HepG2 (cell line): ENCODE measurements around the gene TSPAN5. TPM values are rescaled to one million over a fixed set of nuclear protein-coding genes. Genes with fewer than 3 reads are reported as not detected.

Source experiments
- ATAC-seq: fragments of 200-7000 bp; cut with Tn5 transposase; 3 replicates; pipeline ENCODE4 v1.9.1; 2020; ENCODE audit warnings: mild to moderate bottlenecking, moderate library complexity
- BruUV-seq: library from RNA; stranded (reverse); fragments of 400-500 nt; replicated peaks from 2 replicates; lab custom pipeline; 2021; lab: Mats Ljungman, UMichigan
- CTCF ChIA-PET: fragments of 300-600 bp; formaldehyde crosslinking; extraction: SDS; loops from one replicate; lab custom pipeline; 2021; ENCODE audit warnings: low total read pairs, inconsistent platforms, low intra/inter-chr PET ratio; lab: Yijun Ruan, JAX
- POLR2A ChIA-PET: fragments of 350-600 bp; sonication (Branson Sonifier 250); formaldehyde crosslinking; loops from one replicate; lab custom pipeline; 2020; ENCODE audit warnings: antibody characterized with exemption, inconsistent platforms; lab: Yijun Ruan, JAX
- DNase-seq: peaks from one replicate; pipeline ENCODE4 v3.0.0-alpha.2; 2015; ENCODE audit warnings: low spot score
- FAIRE-seq: peaks from 3 replicates; lab custom pipeline; 2011; peaks lifted over from hg19 to GRCh38; lab: Jason Lieb, UNC
- H2AFZ ChIP-seq: one replicate; pipeline ENCODE4 v1.6.1; 2011; ENCODE audit warnings: low read length, inconsistent platforms
- H3K27ac ChIP-seq: fragments of 300-600 bp; 3 replicates; pipeline ENCODE4 v1.8.0; 2011; ENCODE audit warnings: mixed run types, mild to moderate bottlenecking, mixed read lengths, low read length, inconsistent platforms; ENCODE audit not compliant: insufficient read depth; ENCODE audit errors: extremely low read length
- H3K27me3 ChIP-seq, 2 experiments: fragments of 200-600 bp in 1 of 2; 2 replicates in 1 of 2; 3 replicates in 1 of 2; pipeline versions ENCODE4 v1.6.0 to v1.8.0; 2011; ENCODE audit warnings: low read length in 2 of 2, mild to moderate bottlenecking in 2 of 2, moderate library complexity in 2 of 2, inconsistent platforms in 1 of 2; ENCODE audit not compliant: insufficient read depth in 2 of 2, control insufficient read depth in 1 of 2
- H3K36me3 ChIP-seq, 2 experiments: fragments of 200-600 bp in 1 of 2; replicated peaks in 1 of 2; 2 replicates in 1 of 2; 3 replicates in 1 of 2; pipeline versions ENCODE4 v1.5.1 to v1.8.0; 2011; ENCODE audit warnings: low read length in 2 of 2, inconsistent platforms in 1 of 2; ENCODE audit not compliant: insufficient read depth in 2 of 2, control insufficient read depth in 1 of 2
- H3K4me1 ChIP-seq: 2 replicates; pipeline ENCODE4 v1.5.1; 2012; ENCODE audit warnings: low read length, inconsistent platforms; ENCODE audit not compliant: insufficient read depth
- H3K4me2 ChIP-seq: 2 replicates; pipeline ENCODE4 v1.6.0; 2011; ENCODE audit warnings: low read depth, low read length, inconsistent platforms
- H3K4me3 ChIP-seq, 3 experiments: fragments of 200-600 bp in 1 of 3; sonication (generic), shearing (Covaris generic) in 1 of 3; replicated peaks in 1 of 3; 2 replicates each; pipeline ENCODE4 v1.5.1; 2011 to 2016; ENCODE audit warnings: low read length in 3 of 3, inconsistent platforms in 2 of 3, low read depth in 2 of 3, mild to moderate bottlenecking in 2 of 3, control low read depth in 1 of 3, mixed read lengths in 1 of 3; ENCODE audit not compliant: insufficient read depth in 1 of 3
- H3K79me2 ChIP-seq: one replicate; pipeline ENCODE4 v1.6.1; 2011; ENCODE audit warnings: low read length, inconsistent platforms; ENCODE audit not compliant: insufficient read depth
- H3K9ac ChIP-seq: 2 replicates; pipeline ENCODE4 v1.6.0; 2011; ENCODE audit warnings: mild to moderate bottlenecking, low read depth, low read length, inconsistent platforms; ENCODE audit not compliant: insufficient read depth
- H3K9me3 ChIP-seq: 2 replicates; pipeline ENCODE4 v1.5.1; 2012; ENCODE audit warnings: mild to moderate bottlenecking, low read length
- H4K20me1 ChIP-seq: 2 replicates; pipeline ENCODE4 v1.6.0; 2011; ENCODE audit warnings: inconsistent platforms, mild to moderate bottlenecking, low read length, moderate library complexity; ENCODE audit not compliant: insufficient read depth
- ARID3A ChIP-seq: IDR thresholded peaks from 2 replicates; pipeline ENCODE4 v1.6.1; 2012; ENCODE audit warnings: low read depth, low read length, improper control_type of control experiment
- BHLHE40 ChIP-seq: IDR thresholded peaks from 2 replicates; pipeline ENCODE4 v1.6.1; 2011; ENCODE audit warnings: low read length, improper control_type of control experiment
- CENPX ChIP-seq: sonication (generic); formaldehyde crosslinking; IDR thresholded peaks from 2 replicates; pipeline ENCODE4 v1.9.0; 2021; ENCODE audit warnings: mild to moderate bottlenecking, missing genetic modification reagents, moderate library complexity
- CSRNP1 ChIP-seq: sonication (generic); formaldehyde crosslinking; IDR thresholded peaks from 2 replicates; pipeline ENCODE4 v1.8.1; 2023; ENCODE audit warnings: mild to moderate bottlenecking, missing genetic modification reagents
- JARID2 ChIP-seq: sonication (generic); formaldehyde crosslinking; IDR thresholded peaks from 2 replicates; pipeline ENCODE4 v1.8.1; 2023; ENCODE audit warnings: missing genetic modification reagents, inconsistent platforms; ENCODE audit not compliant: insufficient replicate concordance
- MLXIP ChIP-seq: sonication (generic); formaldehyde crosslinking; IDR thresholded peaks from 2 replicates; pipeline ENCODE4 v1.9.0; 2021; ENCODE audit warnings: missing genetic modification reagents, borderline replicate concordance
- YEATS4 ChIP-seq: sonication (generic); formaldehyde crosslinking; IDR thresholded peaks from 2 replicates; pipeline ENCODE4 v1.4.0; 2020; ENCODE audit warnings: missing genetic modification reagents, borderline replicate concordance
- ZNF510 ChIP-seq: sonication (generic); formaldehyde crosslinking; IDR thresholded peaks from 2 replicates; pipeline ENCODE4 v1.4.0; 2020; ENCODE audit warnings: low read depth, mild to moderate bottlenecking, missing genetic modification reagents
- WGBS: methylation state at CpG from one replicate; pipeline ENCODE4 v1.1.6; 2017; ENCODE audit warnings: low lambda C conversion rate; 5-methylcytosine and 5-hydroxymethylcytosine counted together
- in situ Hi-C: cut with HindIII; loops from 2 replicates; pipeline ENCODE4 v1.10.0; 2017; ENCODE audit warnings: low pct_unique_long_range_greater_than_20kb; ENCODE audit not compliant: extremely low pct_ligation_motif_present
- intact Hi-C: fragments of 100-400 bp; cut with micrococcal nuclease; formaldehyde crosslinking; loops from one replicate; pipeline ENCODE4 v1.10.0; 2022; ENCODE audit not compliant: unreplicated experiment
- polyA plus RNA-seq, 8 experiments: library from polyadenylated mRNA; depleted of rRNA in 3 of 8; stranded (reverse) in 7 of 8; unstranded in 1 of 8; fragments of >200 nt; fragmentation: Illumina TruSeq in 4 of 8; extraction: Trizol in 4 of 8; gene quantifications; 2 replicates each; pipeline versions ENCODE4 v1.2.1 to v1.2.3, GENCODE V29; 2011 to 2016; ENCODE audit warnings: low read depth in 4 of 8, missing spikeins in 1 of 8, mixed read lengths in 1 of 8; ENCODE audit not compliant: insufficient read depth in 1 of 8
- total RNA-seq, 5 experiments: library from RNA; depleted of rRNA; stranded (reverse); fragments of >200 nt; fragmentation: Illumina TruSeq; extraction: Trizol; gene quantifications; 2 replicates each; pipeline ENCODE4 v1.2.3, GENCODE V29; 2016; ENCODE audit warnings: low read depth in 1 of 5
- TF ChIP-seq, protein P1 (sequence below): sonication (generic); formaldehyde crosslinking; IDR thresholded peaks from 2 replicates; pipeline ENCODE4 v1.5.0; 2020; ENCODE audit warnings: missing genetic modification reagents
- TF ChIP-seq, protein P2 (sequence below): sonication (generic); formaldehyde crosslinking; conservative IDR thresholded peaks from 2 replicates; pipeline ENCODE4 v1.8.0; 2022; ENCODE audit warnings: missing genetic modification reagents
- TF ChIP-seq, protein P3 (sequence below): sonication (generic); formaldehyde crosslinking; IDR thresholded peaks from 2 replicates; pipeline ENCODE4 v1.8.1; 2023; ENCODE audit warnings: mild to moderate bottlenecking, inconsistent platforms, moderate library complexity, missing genetic modification reagents, borderline replicate concordance

The TSPAN5 gene
- total and polyA plus RNA-seq, 2 of the 13 experiments (the other 11 are each of a cell fraction or from before 2014, with no cell fraction given): 0.20 to 0.53 TPM

DNA sequence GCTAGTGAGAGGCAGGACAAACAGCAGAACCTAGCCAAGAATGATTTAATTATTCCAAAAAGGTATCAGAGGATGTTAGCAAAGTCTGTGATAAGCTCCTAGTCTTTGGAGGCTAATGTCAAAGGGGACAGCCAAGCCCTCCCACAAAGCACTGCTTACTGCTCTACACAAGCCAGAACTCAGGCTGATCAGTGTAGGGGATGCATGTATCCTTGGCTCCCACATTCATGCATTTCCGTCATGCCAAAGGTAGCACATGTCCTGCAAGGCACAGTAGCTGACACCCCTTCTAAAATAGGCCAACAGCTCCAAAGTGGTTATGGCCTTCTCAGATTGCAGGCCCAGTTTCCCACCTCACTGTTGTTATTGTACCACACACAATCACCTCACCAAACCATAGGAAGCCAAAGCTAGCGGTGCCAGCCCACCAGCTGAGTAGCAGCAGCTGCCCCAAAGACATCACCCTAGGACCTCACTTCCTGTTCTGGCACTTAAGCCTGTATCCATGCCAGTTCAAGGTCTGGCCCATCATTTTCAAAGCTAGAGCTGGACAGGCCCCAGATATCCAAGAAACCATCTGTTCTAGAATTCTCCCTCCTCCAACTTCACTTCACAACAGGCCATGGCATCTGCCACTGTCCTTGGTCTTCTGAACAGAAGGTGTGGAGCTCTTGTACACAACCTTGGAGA is 40.9 kb downstream of the TSPAN5 start:
- no TSS peak for BruUV-seq
- Histone ChIP-seq H3K27ac (no peak overlapping the region), H3K4me1 (no peaks in the 10 kb centered on the region), H4K20me1 (no peaks in the 10 kb centered on the region), H3K9me3 (no peaks in the 10 kb centered on the region), H3K9ac (no peak overlapping the region), H3K36me3 (no peaks in the 10 kb centered on the region), H3K4me3 (no peak overlapping the region), H2AFZ (no peak overlapping the region), H3K4me2 (no peak overlapping the region), H3K79me2 (no peaks in the 10 kb centered on the region), H3K27me3 (no peaks in the 10 kb centered on the region; a peak in 1 of 5 replicates)
- intact Hi-C loops (no loop called here), in situ Hi-C loops (no loop called here)
- ChIA-PET CTCF (no interaction called here), POLR2A (no interaction called here)
- no peak for FAIRE-seq
- 32% methylated on average over 2 of the region's 2 CpGs for WGBS
- no peak for ATAC-seq
- DNase-seq: no peak
- no peak for TF ChIP-seq CENPX (CRISPR knock-in tag)
- no peak for TF ChIP-seq BHLHE40
- no peak for TF ChIP-seq MLXIP (CRISPR knock-in tag)
- TF ChIP-seq, protein P1, sequence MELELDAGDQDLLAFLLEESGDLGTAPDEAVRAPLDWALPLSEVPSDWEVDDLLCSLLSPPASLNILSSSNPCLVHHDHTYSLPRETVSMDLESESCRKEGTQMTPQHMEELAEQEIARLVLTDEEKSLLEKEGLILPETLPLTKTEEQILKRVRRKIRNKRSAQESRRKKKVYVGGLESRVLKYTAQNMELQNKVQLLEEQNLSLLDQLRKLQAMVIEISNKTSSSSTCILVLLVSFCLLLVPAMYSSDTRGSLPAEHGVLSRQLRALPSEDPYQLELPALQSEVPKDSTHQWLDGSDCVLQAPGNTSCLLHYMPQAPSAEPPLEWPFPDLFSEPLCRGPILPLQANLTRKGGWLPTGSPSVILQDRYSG: no peak
- TF ChIP-seq, protein P2, sequence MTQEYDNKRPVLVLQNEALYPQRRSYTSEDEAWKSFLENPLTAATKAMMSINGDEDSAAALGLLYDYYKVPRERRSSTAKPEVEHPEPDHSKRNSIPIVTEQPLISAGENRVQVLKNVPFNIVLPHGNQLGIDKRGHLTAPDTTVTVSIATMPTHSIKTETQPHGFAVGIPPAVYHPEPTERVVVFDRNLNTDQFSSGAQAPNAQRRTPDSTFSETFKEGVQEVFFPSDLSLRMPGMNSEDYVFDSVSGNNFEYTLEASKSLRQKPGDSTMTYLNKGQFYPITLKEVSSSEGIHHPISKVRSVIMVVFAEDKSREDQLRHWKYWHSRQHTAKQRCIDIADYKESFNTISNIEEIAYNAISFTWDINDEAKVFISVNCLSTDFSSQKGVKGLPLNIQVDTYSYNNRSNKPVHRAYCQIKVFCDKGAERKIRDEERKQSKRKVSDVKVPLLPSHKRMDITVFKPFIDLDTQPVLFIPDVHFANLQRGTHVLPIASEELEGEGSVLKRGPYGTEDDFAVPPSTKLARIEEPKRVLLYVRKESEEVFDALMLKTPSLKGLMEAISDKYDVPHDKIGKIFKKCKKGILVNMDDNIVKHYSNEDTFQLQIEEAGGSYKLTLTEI (CRISPR knock-in tag): no peak
- no peak for TF ChIP-seq ZNF510 (CRISPR knock-in tag)
- no peak for TF ChIP-seq CSRNP1
- no peak for TF ChIP-seq YEATS4 (CRISPR knock-in tag)
- no peak for TF ChIP-seq JARID2 (CRISPR knock-in tag)
- TF ChIP-seq, protein P3, sequence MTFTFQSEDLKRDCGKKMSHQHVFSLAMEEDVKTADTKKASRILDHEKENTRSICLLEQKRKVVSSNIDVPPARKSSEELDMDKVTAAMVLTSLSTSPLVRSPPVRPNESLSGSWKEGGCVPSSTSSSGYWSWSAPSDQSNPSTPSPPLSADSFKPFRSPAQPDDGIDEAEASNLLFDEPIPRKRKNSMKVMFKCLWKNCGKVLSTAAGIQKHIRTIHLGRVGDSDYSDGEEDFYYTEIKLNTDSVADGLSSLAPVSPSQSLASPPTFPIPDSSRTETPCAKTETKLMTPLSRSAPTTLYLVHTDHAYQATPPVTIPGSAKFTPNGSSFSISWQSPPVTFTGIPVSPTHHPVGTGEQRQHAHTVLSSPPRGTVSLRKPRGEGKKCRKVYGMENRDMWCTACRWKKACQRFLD (CRISPR knock-in tag): no peak
- TF ChIP-seq ARID3A: no peak
